ENCODE measurements around the gene C19orf38. TPM values are rescaled to one million over a fixed set of nuclear protein-coding genes. Genes with fewer than 3 reads are reported as not detected.

C19orf38 gene
- total RNA-seq, 1 experiment from 2014 or later, result not detected

- no peaks in the 10 kb centered on the region for H3K27me3 ChIP-seq (ENCODE audit: insufficient read depth, low read length)
- H3K9me3 Mint-ChIP-seq, result peaks cover 5 to 11% of the 10 kb centered on the region in 2 experiments; a peak in 4 of 5 replicates
- H3K4me1 ChIP-seq (ENCODE audit: insufficient read depth, low read length), result no peaks in the 10 kb centered on the region
- H4K91ac ChIP-seq (ENCODE audit: insufficient read length, low read depth, low read length), result no peak overlapping the region
- DNase-seq, result no peak
- H3K9me3 ChIP-seq (ENCODE audit: control insufficient read depth, low read depth, low read length), result no peaks in the 10 kb centered on the region
- no peak overlapping the region for H2BK15ac ChIP-seq (ENCODE audit: low read depth, low read length)
- no peak overlapping the region for H3K23ac ChIP-seq (ENCODE audit: insufficient read length, low read depth, low read length)
- no peak overlapping the region for H2BK12ac ChIP-seq (ENCODE audit: insufficient read length, low read depth, low read length)
- no peak overlapping the region for H4K8ac ChIP-seq (replicated peaks; ENCODE audit: insufficient read length, low read depth, low read length)
- peaks cover 32% of the 10 kb centered on the region for H3K27me3 Mint-ChIP-seq (ENCODE audit: low read depth)
- H4K5ac ChIP-seq (ENCODE audit: insufficient read length, low read depth, low read length), result no peak overlapping the region
- no peak overlapping the region for H3K27ac ChIP-seq (ENCODE audit: insufficient read length, low read depth, low read length)
- no peak overlapping the region for H3K18ac ChIP-seq (ENCODE audit: insufficient read length, low read depth, low read length)
- H2BK20ac ChIP-seq (ENCODE audit: low read depth, low read length, poor library complexity, severe bottlenecking), result no peak overlapping the region
- no peaks in the 10 kb centered on the region for H4K20me1 ChIP-seq (ENCODE audit: control insufficient read depth, insufficient read depth, insufficient read length)
- no peak overlapping the region for H3K9ac ChIP-seq (ENCODE audit: extremely low read depth, insufficient read length, low read length)
- H3K4me2 ChIP-seq (ENCODE audit: insufficient read depth, insufficient read length, low read length), result no peak overlapping the region
- H3K27ac Mint-ChIP-seq, result no peak overlapping the region
- H3T11ph ChIP-seq (ENCODE audit: low read length), result no peak overlapping the region
- H2BK120ac ChIP-seq (ENCODE audit: low read depth, low read length, poor library complexity, severe bottlenecking), result no peak overlapping the region
- no peaks in the 10 kb centered on the region for H3K79me1 ChIP-seq (ENCODE audit: insufficient read depth, low read depth, low read length, poor library complexity, severe bottlenecking)
- no peaks in the 10 kb centered on the region for H3K36me3 Mint-ChIP-seq (ENCODE audit: insufficient read depth in 1 of 3, low read depth in 3 of 3)
- no peak overlapping the region for H3K14ac ChIP-seq (ENCODE audit: insufficient read depth, low read length)
- H2AK5ac ChIP-seq (ENCODE audit: insufficient read length, low read length), result no peak overlapping the region
- TF ChIP-seq CTCF (conservative IDR thresholded peaks at IDR 0.05), result no peak
- H2AFZ ChIP-seq (ENCODE audit: low read length), result no peak overlapping the region
- H3K4ac ChIP-seq (ENCODE audit: low read depth, low read length), result no peak overlapping the region
- no peaks in the 10 kb centered on the region for H3K23me2 ChIP-seq (ENCODE audit: insufficient read length, low read depth, low read length, poor library complexity, severe bottlenecking)
- no CpG with 5 or more reads among the region's 2 CpGs for WGBS (ENCODE audit: extremely low coverage, insufficient read length, low lambda C conversion rate)
- no peak overlapping the region for H3K56ac ChIP-seq (ENCODE audit: insufficient read length, low read depth, low read length)
- H2BK5ac ChIP-seq (ENCODE audit: insufficient read length, low read length), result no peak overlapping the region
- no peaks in the 10 kb centered on the region for H3K79me2 ChIP-seq (ENCODE audit: insufficient read depth, low read length)
- no peak overlapping the region for H3K4me3 Mint-ChIP-seq
- peaks cover 0 to 3% of the 10 kb centered on the region in 2 experiments; a peak in 1 of 4 replicates for H3K4me1 Mint-ChIP-seq
These were observed 1.6 kb upstream of the C19orf38 start for GRCh38 chr19:10846500-10847202.
